ENCODE results near the gene NCAPG2. TPM values are rescaled to one million over a fixed set of nuclear protein-coding genes. Genes with fewer than 3 reads are reported as not detected.
"Not testable (repeated sequence)": the region's sequence is repeated elsewhere in the genome, so short reads cannot be mapped to it uniquely, and the experiment has no call there.

NCAPG2 gene
- total RNA-seq, 2 experiments from 2014 or later, result 85.0 to 90.9 TPM

GRCh38 chr7:158710651-158711102 lies 6.1 kb upstream of the NCAPG2 start:
- CTCF ChIA-PET, result interaction anchor here (1.1 kb wide), 1 partner anchor 266 kb away, joined by 3 read pairs; no protein-coding TSS in a partner anchor
- POLR2A ChIA-PET, result no interaction called here

- POLR2A ChIA-PET, result no interaction called here
- CTCF ChIA-PET, result no interaction called here
These were observed 3.0 kb upstream of the NCAPG2 start for GRCh38 chr7:158707610-158708009.

DNA sequence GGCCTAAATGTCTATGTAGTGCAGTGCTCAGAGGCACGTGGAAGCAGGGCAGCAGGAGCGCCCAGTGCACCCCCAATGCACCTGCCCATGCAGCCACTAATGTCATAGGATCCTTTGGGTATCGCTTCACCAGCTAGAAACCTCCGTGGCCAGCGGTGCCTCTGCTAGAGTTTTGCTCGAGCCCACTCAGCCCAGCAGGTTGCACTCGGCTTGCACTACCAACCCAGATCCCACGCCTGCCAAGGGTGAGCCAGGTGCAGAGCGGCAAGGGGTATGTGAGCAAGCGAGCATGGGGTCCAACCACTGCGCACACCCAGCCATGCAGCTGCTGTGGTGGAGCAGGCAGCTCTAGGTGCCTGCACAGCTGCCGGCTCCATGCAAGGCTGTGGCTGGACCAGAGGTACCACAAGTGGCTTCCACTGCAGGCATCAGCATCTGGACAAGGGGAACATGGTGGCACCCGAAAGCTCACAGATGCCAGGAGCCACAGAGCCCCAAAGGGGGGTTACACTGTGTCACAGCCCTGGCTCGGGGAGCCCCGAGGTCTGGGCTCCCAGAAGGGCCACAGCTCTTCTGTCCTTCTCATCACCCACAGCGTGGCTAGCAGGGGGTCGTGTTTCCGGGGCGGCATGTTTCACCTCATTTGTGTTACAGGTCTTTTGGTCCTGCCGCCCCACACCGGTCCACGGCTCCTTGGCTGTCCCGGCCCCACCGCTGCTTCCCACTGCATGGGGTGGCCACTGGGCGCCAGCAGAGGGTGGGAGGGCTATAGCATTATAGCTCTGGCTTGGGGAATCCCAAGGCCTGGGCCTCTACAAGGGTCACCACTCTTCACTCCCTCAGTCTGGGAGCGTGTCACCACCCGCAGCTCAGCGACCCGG lies 2.3 kb upstream of the NCAPG2 start:
- CTCF ChIA-PET, result no interaction called here
- POLR2A ChIA-PET, result no interaction called here

DNA sequence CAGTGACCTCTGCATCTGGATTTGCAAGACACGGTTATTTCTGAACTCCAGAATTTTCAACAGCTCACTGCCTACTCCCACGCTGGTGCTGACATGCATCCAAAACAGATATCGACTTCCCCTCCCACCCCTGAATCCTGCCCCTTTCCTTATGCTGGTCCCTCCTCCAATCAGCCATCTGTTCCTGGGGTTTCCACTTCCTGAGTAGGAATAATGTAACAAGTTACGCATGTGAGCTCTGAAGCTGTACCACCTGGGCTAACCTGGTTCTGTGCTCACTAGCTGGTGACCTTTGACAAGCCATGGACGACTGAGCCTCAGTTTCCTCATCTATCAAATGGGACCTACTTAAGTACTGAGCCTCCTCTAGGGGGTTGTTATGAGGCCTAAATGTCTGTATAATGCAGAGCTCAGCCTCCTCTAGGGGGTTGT lies 1.7 kb upstream of the NCAPG2 start:
- CTCF ChIA-PET, result no interaction called here
- POLR2A ChIA-PET, result no interaction called here

DNA sequence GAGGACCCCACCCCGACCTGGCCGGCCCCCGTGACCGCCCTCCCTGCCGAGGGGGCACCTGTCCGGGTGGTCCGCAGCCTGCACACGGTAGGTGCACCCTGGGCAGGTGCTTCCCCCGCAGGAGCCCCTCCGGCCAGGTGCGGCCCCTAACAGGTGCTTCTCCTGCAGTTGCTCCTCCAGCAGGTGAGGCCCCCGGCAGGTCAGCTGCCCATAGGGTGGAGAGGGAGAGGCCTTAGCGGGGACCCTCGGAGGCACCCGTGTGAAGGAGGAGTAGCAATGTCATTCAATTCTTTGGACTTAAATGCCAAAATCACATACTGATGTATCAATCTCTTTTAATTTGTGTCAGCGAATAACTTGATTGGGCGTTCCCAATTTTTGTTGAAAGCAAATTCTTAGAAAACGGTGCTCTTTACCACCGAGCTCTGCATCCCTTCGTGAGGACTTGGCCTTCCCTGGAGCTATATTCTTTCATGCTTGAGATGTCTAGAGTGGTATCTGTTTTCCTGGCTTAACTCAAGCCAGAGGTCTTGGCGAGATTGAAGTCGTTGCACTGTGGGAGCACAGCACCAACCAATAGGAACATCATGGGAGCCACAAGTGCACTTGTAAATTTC lies 738 bp upstream of the NCAPG2 start:
- POLR2A ChIA-PET, result interaction anchor here (0.6 to 1.1 kb wide), 5 partner anchors 10 to 195 kb away, joined by 3 to 13 read pairs (median 5); no protein-coding TSS in a partner anchor
- CTCF ChIA-PET, result interaction anchor here (0.9 to 1.9 kb wide), 2 partner anchors 28 to 48 kb away, joined by 5 read pairs; no protein-coding TSS in a partner anchor

DNA sequence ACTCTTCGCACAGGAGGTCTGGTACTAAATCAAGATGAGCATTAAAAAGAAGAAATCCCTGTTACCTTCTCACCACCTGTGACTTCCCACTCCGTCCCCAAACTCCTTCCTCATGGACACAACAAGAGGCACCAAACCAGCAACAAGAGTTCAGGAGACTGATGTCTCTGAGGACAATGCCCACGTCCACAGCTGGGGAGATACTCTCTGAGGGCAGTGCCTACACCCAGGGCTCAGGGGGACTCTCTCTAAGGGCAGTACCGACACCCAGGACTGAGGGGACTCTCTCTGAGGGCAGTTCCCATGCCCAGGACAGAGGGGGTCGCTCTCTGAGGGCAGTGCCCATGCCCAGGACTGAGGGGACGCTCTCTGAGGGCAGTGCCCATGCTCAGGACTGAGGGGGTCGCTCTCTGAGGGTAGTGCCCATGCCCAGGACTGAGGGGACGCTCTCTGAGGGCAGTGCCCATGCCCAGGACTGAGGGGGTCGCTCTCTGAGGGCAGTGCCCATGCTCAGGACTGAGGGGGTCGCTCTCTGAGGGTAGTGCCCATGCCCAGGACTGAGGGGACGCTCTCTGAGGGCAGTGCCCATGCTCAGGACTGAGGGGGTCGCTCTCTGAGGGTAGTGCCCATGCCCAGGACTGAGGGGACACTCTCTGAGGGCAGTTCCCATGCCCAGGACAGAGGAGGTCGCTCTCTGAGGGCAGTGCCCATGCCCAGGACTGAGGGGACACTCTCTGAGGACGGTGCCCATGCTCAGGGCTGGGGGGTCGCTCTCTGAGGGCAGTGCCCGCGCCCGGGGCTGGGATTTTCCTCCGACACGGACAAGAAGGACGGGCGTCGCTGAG lies 703 bp downstream of the NCAPG2 start:
- ChIA-PET CTCF (interaction anchor here (0.7 to 1.9 kb wide), 3 partner anchors 29 to 49 kb away, joined by 3 to 5 read pairs (median 5); no protein-coding TSS in a partner anchor), POLR2A (interaction anchor here (1.0 to 1.1 kb wide), 3 partner anchors 9 to 160 kb away, joined by 3 to 13 read pairs (median 3); no protein-coding TSS in a partner anchor)

DNA sequence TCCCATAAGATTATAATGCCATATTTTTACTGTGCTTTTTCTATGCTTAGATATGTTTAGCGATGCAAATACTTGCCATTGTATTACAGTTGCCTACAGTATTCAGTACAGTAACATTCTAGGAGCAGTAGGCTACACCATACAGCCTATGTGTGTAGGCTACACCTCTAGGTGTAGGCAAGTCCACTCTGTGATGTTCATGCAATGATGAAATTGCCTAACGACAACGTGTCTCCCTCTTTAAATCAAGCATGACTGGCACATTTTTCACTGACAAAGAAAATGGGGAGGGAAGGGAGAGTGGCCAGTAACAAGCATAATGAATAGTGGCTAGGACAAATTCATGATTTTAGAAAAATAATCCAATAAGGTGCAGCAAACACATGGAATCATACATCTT lies 1.7 kb downstream of the NCAPG2 start:
- POLR2A ChIA-PET, result no interaction called here
- CTCF ChIA-PET, result no interaction called here

DNA sequence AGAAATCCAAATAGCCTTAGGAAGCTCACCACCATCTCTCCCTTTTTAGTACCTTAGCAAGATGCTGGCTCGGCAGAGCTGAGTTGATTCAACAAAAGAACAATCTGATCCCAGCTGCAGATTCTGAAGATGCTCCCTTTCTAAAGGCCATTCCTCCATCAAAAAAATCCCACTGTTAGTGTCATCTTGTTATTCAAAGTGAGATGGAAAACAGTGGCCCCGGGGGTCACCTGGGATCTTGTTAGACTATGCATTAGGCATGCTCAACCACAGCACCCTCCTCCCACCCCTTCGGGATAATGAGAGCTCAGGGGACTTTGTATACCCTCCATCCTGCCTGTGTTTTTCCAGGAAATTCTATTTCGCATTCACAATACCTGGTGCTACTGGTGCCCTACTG lies 2.4 kb downstream of the NCAPG2 start:
- CTCF ChIA-PET, result no interaction called here

GRCh38 chr7:158700008-158700407 lies 4.6 kb downstream of the NCAPG2 start:
- ChIA-PET CTCF (interaction anchor here (1.0 kb wide), 1 partner anchor 14 kb away, joined by 3 read pairs; no protein-coding TSS in a partner anchor), POLR2A (interaction anchor here (0.6 kb wide), 1 partner anchor 110 kb away, joined by 8 read pairs; no protein-coding TSS in a partner anchor)

More for the DNA sequence above, 2.4 kb downstream of the NCAPG2 start:
- POLR2A ChIA-PET, result no interaction called here

- ChIA-PET POLR2A (interaction anchor here (0.6 kb wide), 1 partner anchor 110 kb away, joined by 8 read pairs; no protein-coding TSS in a partner anchor), CTCF (no interaction called here)
These were observed 5.3 kb downstream of the NCAPG2 start for GRCh38 chr7:158699341-158699740.

GRCh38 chr7:158698657-158699195 lies 5.9 kb downstream of the NCAPG2 start:
- ChIA-PET POLR2A (no interaction called here), CTCF (no interaction called here)

DNA sequence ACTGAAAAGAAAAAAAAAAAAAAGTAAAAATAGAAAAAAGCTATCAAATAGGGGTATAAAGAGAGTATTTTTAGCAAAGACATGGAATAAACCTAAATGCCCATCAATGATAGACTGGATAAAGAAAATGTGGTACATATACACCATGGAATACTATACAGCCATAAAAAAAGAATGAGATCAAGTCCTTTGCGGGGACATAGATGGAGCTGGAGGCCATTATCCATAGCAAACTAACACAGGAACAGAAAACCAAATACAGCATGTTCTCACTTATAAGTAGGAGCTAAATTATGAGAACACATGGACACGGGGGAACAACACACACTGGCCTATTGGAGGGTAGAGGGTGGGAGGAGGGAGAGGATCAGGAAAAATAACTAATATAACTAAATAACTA lies 7.0 kb downstream of the NCAPG2 start:
- CTCF ChIA-PET, result interaction anchor here (0.6 to 1.1 kb wide), 2 partner anchors 8 to 51 kb away, joined by 3 read pairs; no protein-coding TSS in a partner anchor
- POLR2A ChIA-PET, result not testable (repeated sequence)

DNA sequence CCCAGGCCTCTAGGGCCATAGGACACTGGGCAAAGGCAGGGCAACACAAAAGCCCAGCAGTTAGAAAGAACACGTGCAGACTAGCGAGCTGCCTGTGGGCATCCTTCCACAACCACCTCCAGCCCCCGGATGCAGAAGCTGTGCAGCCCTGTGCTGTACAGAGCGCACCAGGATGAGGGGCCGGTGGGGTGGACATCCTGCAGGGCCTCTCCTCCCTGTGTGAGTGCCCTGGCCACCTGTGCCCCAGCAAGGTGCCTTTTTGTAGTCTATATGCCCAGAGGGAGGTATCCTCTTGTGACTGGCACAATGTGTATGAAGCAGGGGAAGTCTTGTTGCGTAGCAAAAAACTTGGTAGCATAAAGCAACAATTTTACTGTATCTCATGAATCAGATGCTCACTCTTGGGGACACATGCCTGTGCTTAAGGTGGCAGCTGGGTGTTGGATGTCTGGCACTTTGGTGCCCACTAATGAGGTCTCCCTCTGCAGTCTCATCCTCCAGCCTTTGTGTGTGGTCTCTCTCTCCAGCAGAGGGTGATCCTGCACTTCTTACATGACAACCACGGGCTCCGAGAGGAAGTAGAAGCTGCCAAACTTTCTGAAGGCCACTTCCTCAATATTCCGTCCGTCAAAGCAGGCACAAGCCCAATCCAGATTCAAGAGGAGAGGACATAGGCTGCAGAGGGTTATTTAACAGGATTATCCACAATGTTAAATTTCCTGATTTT lies 8.7 kb downstream of the NCAPG2 start:
- CTCF ChIA-PET, result no interaction called here
- POLR2A ChIA-PET, result interaction anchor here (1.3 kb wide), 1 partner anchor 9 kb away, joined by 3 read pairs; the partner anchor contains the start of gene NCAPG2

- POLR2A ChIA-PET, result interaction anchor here (1.3 kb wide), 1 partner anchor 10 kb away, joined by 3 read pairs; the partner anchor contains the start of gene NCAPG2
These were observed 9.5 kb downstream of the NCAPG2 start for GRCh38 chr7:158695056-158695455.

DNA sequence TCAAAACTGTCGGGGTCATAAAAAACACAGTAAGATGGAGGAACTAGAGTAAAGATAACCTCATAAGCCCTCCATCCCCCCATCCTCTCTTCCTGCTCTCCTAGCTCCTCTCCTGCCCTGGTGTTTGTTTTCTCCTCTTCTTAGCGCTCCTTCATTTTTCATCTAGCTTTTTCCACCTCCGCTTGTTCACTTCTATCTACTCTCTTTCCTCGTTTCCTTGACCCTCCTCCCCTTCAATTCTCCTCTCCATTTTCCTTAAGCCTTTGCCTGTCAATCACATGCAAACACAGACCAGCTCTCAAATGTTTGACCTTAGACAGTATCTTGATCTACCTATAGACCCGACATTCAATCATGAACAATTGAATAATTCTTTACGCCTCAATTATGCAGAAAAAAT lies 10.0 kb downstream of the NCAPG2 start:
- ChIA-PET CTCF (no interaction called here), POLR2A (interaction anchor here (1.3 kb wide), 1 partner anchor 10 kb away, joined by 3 read pairs; the partner anchor contains the start of gene NCAPG2)

More at GRCh38 chr7:158695056-158695455, 9.5 kb downstream of the NCAPG2 start:
- CTCF ChIA-PET, result no interaction called here

DNA sequence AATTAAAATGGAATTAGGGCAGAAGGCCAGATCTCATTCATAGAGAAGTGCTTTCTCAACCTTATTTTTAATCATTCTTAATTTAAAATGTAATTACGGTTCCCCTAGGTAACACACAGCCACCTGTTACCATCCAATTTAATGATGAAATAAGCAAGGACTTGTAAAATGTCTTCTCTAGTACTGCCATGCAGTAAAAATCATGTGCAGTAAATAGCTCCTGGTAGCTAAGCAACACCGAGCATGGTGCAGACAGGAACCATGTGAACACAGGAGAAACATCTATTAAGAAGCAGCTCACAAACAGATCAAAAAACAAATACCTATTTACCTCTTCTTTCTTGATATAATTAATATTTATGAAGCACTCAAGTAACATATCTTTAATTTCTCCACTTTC lies 15.1 kb downstream of the NCAPG2 start:
- ChIA-PET CTCF (interaction anchor here (1.0 kb wide), 1 partner anchor 8 kb away, joined by 3 read pairs; no protein-coding TSS in a partner anchor), POLR2A (no interaction called here)

DNA sequence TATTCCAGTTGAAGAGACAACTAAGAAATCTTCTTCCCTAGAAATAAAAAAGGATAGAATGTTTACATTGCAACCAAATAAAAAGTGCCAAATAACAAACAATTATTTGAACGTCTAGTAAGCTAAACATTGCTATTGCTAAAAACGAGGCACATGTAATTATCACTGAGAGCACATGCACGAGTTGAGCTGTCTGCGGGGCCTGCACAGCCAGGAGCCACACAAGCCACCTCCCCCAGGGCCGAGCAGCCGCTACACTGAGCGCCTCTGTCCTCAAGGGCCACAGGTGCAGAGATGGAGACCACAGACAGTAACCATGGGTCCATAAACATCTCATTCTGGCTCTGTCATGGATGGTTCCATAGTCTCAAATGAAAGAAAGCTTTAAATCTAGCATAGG lies 17.2 kb downstream of the NCAPG2 start:
- ChIA-PET POLR2A (no interaction called here), CTCF (no interaction called here)

GRCh38 chr7:158685693-158686092 lies 18.9 kb downstream of the NCAPG2 start:
- CTCF ChIA-PET, result interaction anchor here (1.0 kb wide), 1 partner anchor 15 kb away, joined by 3 read pairs; no protein-coding TSS in a partner anchor
- POLR2A ChIA-PET, result no interaction called here
